ENCODE measurements around the gene PTPRR.

GRCh38 chr12:70920891-70921290 is 353 bp upstream of the PTPRR start:
- TF ChIP-seq POLR2A (IDR thresholded peaks at IDR 0.05): no peak
- TF ChIP-seq, protein P1, sequence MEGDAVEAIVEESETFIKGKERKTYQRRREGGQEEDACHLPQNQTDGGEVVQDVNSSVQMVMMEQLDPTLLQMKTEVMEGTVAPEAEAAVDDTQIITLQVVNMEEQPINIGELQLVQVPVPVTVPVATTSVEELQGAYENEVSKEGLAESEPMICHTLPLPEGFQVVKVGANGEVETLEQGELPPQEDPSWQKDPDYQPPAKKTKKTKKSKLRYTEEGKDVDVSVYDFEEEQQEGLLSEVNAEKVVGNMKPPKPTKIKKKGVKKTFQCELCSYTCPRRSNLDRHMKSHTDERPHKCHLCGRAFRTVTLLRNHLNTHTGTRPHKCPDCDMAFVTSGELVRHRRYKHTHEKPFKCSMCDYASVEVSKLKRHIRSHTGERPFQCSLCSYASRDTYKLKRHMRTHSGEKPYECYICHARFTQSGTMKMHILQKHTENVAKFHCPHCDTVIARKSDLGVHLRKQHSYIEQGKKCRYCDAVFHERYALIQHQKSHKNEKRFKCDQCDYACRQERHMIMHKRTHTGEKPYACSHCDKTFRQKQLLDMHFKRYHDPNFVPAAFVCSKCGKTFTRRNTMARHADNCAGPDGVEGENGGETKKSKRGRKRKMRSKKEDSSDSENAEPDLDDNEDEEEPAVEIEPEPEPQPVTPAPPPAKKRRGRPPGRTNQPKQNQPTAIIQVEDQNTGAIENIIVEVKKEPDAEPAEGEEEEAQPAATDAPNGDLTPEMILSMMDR (IDR thresholded peaks at IDR 0.05): no peak

Data from heart left ventricle (tissue), 13 donors.